VCaP (cell line): Measurements from ENCODE around the gene EIF4G3.

Source experiments
- H3K27ac ChIP-seq: fragments of 450-650 bp; 2 replicates; pipeline ENCODE4 v1.5.1; 2017
- TF ChIP-seq, protein P1 (sequence below): fragments of 450-650 bp; conservative IDR thresholded peaks from 2 replicates; pipeline ENCODE4 v1.5.1; 2017; ENCODE audit warnings: mild to moderate bottlenecking, moderate library complexity

The EIF4G3 gene

GRCh38 chr1:20948101-20948500 is 228.6 kb downstream of the EIF4G3 start:
- H3K27ac ChIP-seq: no peak overlapping the region
- TF ChIP-seq, protein P1, sequence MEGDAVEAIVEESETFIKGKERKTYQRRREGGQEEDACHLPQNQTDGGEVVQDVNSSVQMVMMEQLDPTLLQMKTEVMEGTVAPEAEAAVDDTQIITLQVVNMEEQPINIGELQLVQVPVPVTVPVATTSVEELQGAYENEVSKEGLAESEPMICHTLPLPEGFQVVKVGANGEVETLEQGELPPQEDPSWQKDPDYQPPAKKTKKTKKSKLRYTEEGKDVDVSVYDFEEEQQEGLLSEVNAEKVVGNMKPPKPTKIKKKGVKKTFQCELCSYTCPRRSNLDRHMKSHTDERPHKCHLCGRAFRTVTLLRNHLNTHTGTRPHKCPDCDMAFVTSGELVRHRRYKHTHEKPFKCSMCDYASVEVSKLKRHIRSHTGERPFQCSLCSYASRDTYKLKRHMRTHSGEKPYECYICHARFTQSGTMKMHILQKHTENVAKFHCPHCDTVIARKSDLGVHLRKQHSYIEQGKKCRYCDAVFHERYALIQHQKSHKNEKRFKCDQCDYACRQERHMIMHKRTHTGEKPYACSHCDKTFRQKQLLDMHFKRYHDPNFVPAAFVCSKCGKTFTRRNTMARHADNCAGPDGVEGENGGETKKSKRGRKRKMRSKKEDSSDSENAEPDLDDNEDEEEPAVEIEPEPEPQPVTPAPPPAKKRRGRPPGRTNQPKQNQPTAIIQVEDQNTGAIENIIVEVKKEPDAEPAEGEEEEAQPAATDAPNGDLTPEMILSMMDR: no peak

- H3K27ac ChIP-seq: no peak overlapping the region
Observed at GRCh38 chr1:20947409-20947808, 229.3 kb downstream of the EIF4G3 start.

GRCh38 chr1:20936621-20937020 is 240.1 kb downstream of the EIF4G3 start:
- no peak overlapping the region for H3K27ac ChIP-seq
- TF ChIP-seq, protein P1: no peak

More at GRCh38 chr1:20947409-20947808, 229.3 kb downstream of the EIF4G3 start:
- TF ChIP-seq, protein P1: no peak

DNA sequence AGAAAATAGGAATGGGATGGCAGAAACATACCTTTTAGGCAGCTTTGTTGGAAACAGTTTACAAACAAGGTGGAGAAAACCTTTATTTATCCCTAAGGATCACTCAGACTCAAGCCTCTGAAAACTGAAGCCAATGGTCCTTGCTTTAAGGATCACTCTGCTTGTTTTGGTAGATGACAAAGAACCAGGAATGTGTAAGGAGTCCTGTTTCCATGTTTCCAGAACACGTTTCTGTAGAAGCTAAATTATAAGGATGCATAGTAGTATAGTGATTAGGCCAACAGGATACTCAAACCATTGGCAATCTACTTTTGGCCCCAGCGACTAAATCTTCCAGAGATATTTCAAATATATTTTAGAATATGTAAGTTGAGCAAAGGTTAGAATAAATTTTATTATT is 240.5 kb downstream of the EIF4G3 start:
- TF ChIP-seq, protein P1: no peak
- H3K27ac ChIP-seq: no peak overlapping the region

DNA sequence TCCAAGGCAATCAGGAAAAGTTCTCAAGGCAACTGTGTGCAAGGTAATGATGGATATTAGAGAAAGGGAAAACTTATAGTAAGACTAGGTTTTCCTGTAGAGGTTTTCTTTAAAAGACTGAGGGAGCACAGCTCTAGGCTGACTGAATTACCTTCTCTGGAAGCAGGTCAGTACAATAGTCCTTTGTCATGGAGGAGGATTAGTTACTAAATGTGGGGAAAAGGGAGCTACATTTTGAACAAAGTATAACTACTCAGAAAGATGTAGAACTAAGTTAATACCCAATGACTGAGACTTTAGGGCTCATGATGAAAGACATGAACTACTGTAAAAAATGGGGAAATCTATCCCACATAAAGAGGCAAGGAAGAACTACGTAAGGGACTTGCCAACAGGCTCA is 241.0 kb downstream of the EIF4G3 start:
- no peak overlapping the region for H3K27ac ChIP-seq
- TF ChIP-seq, protein P1: no peak

GRCh38 chr1:20932437-20932977 is 244.2 kb downstream of the EIF4G3 start:
- TF ChIP-seq, protein P1: no peak
- no peak overlapping the region for H3K27ac ChIP-seq

DNA sequence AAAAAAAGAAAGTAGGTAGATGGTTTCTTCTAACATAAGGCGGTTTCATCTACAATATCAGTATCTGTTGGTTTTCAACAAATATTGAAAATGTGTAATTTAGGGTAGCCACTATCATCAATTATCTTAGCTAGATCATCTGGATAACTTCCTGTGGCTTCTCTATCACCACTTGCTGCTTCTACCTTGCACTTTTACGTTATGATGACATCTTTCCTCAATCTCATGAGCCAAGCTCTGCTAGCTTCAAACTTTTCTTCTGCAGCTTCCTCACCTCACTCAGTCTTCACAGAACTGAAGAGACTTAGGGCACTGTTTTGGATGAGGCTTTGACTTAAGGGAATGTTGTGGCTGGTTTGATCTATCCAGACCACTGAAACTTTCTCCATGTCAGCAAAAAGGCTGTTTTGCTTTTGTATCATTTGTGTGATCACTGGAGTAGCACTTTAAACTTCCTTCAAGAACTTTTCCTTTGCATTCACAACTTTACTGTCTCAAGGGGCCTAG is 244.7 kb downstream of the EIF4G3 start:
- H3K27ac ChIP-seq: no peak overlapping the region

More for the DNA sequence above, 244.7 kb downstream of the EIF4G3 start:
- TF ChIP-seq, protein P1: no peak
